Measurements from ENCODE around the gene UQCC5. TPM values are rescaled to one million over a fixed set of nuclear protein-coding genes. Genes with fewer than 3 reads are reported as not detected.

The UQCC5 gene
- polyA plus RNA-seq, 1 donor from 2014 or later = 20.5 TPM

DNA sequence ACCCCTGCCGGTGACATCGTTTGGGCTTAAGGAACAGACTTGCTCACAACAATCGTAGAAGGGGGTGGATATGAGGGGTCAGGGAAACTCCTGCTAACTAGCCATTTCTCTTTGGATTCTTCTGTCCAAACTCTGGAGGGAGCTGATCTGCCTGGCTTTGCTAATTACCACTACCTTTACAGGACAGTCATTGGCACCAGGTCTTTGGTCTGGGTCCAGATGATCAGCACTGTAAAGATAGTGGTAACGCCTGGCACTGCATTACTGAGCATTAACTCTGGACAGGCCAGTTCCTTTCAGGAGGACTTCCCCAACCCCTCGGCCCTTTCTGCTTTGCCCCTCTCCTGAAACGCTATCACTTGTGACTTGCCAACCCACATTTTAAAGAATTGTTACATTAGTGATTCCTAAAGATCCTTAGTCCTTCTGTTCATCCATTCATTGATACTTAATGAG, 788 bp downstream of the UQCC5 start:
- Histone ChIP-seq H3K9ac (ENCODE audit: low read length) (peak overlapping the region; percentile 85), H3K9me3 (ENCODE audit: low read length) (no peaks in the 10 kb centered on the region), H4K20me1 (ENCODE audit: insufficient read depth) (no peaks in the 10 kb centered on the region), H3K4me2 (ENCODE audit: low read length) (peak overlapping the region; percentile 89), H3F3A (ENCODE audit: insufficient read depth, low read length, poor library complexity, severe bottlenecking) (no peaks in the 10 kb centered on the region), H3K36me3 (ENCODE audit: insufficient read depth, low read length) (no peaks in the 10 kb centered on the region), H3K27me3 (ENCODE audit: insufficient read depth, low read depth, low read length) (peaks cover 7% of the 10 kb centered on the region), H3K4me3 (ENCODE audit: low read length) (peak overlapping the region; percentile 81), H2AFZ (ENCODE audit: low read depth, low read length) (no peak overlapping the region), H3K27ac (ENCODE audit: low read length) (peak overlapping the region; percentile 78), H3K79me2 (replicated peaks; ENCODE audit: insufficient read depth, low read length) (peaks cover 20% of the 10 kb centered on the region), H3K9me2 (ENCODE audit: insufficient read depth, low read length) (no peaks in the 10 kb centered on the region)
- TF ChIP-seq MXI1 (conservative IDR thresholded peaks at IDR 0.05; ENCODE audit: poor library complexity, severe bottlenecking) (no peak), SMC3 (conservative IDR thresholded peaks at IDR 0.05; ENCODE audit: poor library complexity) (no peak), EP300 (conservative IDR thresholded peaks at IDR 0.05; ENCODE audit: poor library complexity, severe bottlenecking) (no peak), POLR2AphosphoS5 (IDR thresholded peaks at IDR 0.05) (no peak), RAD21 (conservative IDR thresholded peaks at IDR 0.05) (no peak), TAF1 (IDR thresholded peaks at IDR 0.05; ENCODE audit: low read depth) (no peak), EZH2 (IDR thresholded peaks at IDR 0.05; ENCODE audit: borderline replicate concordance, insufficient read depth, low read length, poor library complexity, severe bottlenecking) (no peak)
- TF ChIP-seq, protein P1, sequence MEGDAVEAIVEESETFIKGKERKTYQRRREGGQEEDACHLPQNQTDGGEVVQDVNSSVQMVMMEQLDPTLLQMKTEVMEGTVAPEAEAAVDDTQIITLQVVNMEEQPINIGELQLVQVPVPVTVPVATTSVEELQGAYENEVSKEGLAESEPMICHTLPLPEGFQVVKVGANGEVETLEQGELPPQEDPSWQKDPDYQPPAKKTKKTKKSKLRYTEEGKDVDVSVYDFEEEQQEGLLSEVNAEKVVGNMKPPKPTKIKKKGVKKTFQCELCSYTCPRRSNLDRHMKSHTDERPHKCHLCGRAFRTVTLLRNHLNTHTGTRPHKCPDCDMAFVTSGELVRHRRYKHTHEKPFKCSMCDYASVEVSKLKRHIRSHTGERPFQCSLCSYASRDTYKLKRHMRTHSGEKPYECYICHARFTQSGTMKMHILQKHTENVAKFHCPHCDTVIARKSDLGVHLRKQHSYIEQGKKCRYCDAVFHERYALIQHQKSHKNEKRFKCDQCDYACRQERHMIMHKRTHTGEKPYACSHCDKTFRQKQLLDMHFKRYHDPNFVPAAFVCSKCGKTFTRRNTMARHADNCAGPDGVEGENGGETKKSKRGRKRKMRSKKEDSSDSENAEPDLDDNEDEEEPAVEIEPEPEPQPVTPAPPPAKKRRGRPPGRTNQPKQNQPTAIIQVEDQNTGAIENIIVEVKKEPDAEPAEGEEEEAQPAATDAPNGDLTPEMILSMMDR (IDR thresholded peaks at IDR 0.05; ENCODE audit: poor library complexity, severe bottlenecking) = no peak
- TF ChIP-seq, protein P2, sequence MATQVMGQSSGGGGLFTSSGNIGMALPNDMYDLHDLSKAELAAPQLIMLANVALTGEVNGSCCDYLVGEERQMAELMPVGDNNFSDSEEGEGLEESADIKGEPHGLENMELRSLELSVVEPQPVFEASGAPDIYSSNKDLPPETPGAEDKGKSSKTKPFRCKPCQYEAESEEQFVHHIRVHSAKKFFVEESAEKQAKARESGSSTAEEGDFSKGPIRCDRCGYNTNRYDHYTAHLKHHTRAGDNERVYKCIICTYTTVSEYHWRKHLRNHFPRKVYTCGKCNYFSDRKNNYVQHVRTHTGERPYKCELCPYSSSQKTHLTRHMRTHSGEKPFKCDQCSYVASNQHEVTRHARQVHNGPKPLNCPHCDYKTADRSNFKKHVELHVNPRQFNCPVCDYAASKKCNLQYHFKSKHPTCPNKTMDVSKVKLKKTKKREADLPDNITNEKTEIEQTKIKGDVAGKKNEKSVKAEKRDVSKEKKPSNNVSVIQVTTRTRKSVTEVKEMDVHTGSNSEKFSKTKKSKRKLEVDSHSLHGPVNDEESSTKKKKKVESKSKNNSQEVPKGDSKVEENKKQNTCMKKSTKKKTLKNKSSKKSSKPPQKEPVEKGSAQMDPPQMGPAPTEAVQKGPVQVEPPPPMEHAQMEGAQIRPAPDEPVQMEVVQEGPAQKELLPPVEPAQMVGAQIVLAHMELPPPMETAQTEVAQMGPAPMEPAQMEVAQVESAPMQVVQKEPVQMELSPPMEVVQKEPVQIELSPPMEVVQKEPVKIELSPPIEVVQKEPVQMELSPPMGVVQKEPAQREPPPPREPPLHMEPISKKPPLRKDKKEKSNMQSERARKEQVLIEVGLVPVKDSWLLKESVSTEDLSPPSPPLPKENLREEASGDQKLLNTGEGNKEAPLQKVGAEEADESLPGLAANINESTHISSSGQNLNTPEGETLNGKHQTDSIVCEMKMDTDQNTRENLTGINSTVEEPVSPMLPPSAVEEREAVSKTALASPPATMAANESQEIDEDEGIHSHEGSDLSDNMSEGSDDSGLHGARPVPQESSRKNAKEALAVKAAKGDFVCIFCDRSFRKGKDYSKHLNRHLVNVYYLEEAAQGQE (IDR thresholded peaks at IDR 0.05; ENCODE audit: borderline replicate concordance) = no peak

DNA sequence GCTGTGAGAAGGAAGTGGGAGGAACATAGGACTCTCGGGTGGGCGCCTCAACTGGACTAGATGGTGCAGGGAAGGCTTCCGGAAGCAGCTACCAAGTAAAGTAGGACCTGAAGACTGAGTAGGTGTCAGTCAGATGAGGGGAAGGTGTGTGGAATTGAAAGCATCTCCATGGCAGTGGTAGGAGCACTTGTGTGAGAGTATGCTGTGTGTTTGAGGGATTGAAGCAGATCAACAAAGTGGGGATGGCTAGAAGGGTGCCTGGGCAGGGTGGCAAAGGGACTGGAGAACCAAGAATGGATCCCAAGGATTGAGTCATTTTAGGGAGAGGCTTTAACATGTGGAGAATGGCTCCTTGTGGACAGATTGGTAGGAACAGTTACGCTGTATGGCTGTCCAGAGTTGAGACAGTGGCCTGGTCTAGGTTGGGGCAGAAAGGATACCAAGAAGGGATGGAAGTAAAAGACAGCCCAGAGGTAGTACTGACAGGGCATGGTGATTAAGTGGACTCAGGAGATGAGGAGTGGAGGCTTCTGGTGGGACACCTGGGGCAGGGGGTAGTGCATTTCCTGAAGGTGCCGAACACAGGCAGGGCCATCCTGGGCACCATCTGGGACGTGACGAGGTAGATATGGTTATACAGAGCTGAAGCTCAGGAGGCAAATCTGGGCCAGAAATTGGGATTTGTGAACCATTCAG, 1.5 kb downstream of the UQCC5 start:
- Histone ChIP-seq H2AFZ (ENCODE audit: low read depth, low read length) (no peak overlapping the region), H3K4me3 (ENCODE audit: low read length) (peak overlapping the region; percentile 81), H3K27ac (ENCODE audit: low read length) (peak overlapping the region; percentile 78), H3F3A (ENCODE audit: insufficient read depth, low read length, poor library complexity, severe bottlenecking) (no peaks in the 10 kb centered on the region), H4K20me1 (ENCODE audit: insufficient read depth) (no peaks in the 10 kb centered on the region), H3K27me3 (ENCODE audit: insufficient read depth, low read depth, low read length) (peaks cover 5% of the 10 kb centered on the region), H3K9me2 (ENCODE audit: insufficient read depth, low read length) (no peaks in the 10 kb centered on the region), H3K9ac (ENCODE audit: low read length) (peak overlapping the region; percentile 85), H3K36me3 (ENCODE audit: insufficient read depth, low read length) (no peaks in the 10 kb centered on the region), H3K4me2 (ENCODE audit: low read length) (peak overlapping the region; percentile 89), H3K9me3 (ENCODE audit: low read length) (no peaks in the 10 kb centered on the region), H3K79me2 (replicated peaks; ENCODE audit: insufficient read depth, low read length) (peaks cover 13% of the 10 kb centered on the region)
- no peak for TF ChIP-seq EZH2 (IDR thresholded peaks at IDR 0.05; ENCODE audit: borderline replicate concordance, insufficient read depth, low read length, poor library complexity, severe bottlenecking)
- no peak for TF ChIP-seq EP300 (conservative IDR thresholded peaks at IDR 0.05; ENCODE audit: poor library complexity, severe bottlenecking)
- TF ChIP-seq, protein P2 (IDR thresholded peaks at IDR 0.05; ENCODE audit: borderline replicate concordance) = no peak
- no peak for TF ChIP-seq RAD21 (conservative IDR thresholded peaks at IDR 0.05)
- no peak for TF ChIP-seq MXI1 (conservative IDR thresholded peaks at IDR 0.05; ENCODE audit: poor library complexity, severe bottlenecking)
- no peak for TF ChIP-seq POLR2AphosphoS5 (IDR thresholded peaks at IDR 0.05)
- TF ChIP-seq SMC3 (conservative IDR thresholded peaks at IDR 0.05; ENCODE audit: poor library complexity) = no peak
